ENCODE data around the gene CCDC15. TPM values are rescaled to one million over a fixed set of nuclear protein-coding genes. Genes with fewer than 3 reads are reported as not detected.

CCDC15 gene
- total RNA-seq, 1 donor from 2014 or later, result 0.25 TPM

DNA sequence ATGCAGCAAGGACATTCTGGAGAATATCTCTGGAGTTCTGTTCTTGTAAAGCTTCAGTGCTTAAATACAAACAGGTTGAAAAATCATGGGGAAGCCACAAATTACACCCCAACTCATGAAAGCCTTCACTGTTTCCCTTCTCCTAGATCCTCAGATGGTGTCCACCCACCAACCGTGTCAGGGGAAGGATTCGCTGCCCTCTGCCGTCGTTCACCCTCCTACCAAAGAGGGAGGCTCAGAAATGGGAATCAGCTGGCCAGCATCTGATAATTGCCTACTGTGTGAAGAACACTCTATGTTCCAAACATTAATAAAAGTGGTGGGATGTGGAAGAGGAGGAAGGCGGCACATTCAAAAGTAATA lies 10.8 kb upstream of the CCDC15 start:
- DNase-seq, result no peak
- intact Hi-C loops (cut with micrococcal nuclease), result no loop called here
- Histone ChIP-seq H3K27ac (replicated peaks) (no peak overlapping the region), H3K27me3 (ENCODE audit: low read depth) (no peaks in the 10 kb centered on the region), H3K36me3 (no peaks in the 10 kb centered on the region), H3K9me3 (replicated peaks) (no peaks in the 10 kb centered on the region), H3K4me3 (no peak overlapping the region), H3K4me1 (no peaks in the 10 kb centered on the region)
- TF ChIP-seq, protein P1, sequence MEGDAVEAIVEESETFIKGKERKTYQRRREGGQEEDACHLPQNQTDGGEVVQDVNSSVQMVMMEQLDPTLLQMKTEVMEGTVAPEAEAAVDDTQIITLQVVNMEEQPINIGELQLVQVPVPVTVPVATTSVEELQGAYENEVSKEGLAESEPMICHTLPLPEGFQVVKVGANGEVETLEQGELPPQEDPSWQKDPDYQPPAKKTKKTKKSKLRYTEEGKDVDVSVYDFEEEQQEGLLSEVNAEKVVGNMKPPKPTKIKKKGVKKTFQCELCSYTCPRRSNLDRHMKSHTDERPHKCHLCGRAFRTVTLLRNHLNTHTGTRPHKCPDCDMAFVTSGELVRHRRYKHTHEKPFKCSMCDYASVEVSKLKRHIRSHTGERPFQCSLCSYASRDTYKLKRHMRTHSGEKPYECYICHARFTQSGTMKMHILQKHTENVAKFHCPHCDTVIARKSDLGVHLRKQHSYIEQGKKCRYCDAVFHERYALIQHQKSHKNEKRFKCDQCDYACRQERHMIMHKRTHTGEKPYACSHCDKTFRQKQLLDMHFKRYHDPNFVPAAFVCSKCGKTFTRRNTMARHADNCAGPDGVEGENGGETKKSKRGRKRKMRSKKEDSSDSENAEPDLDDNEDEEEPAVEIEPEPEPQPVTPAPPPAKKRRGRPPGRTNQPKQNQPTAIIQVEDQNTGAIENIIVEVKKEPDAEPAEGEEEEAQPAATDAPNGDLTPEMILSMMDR (IDR thresholded peaks at IDR 0.05; ENCODE audit: borderline replicate concordance), result no peak

DNA sequence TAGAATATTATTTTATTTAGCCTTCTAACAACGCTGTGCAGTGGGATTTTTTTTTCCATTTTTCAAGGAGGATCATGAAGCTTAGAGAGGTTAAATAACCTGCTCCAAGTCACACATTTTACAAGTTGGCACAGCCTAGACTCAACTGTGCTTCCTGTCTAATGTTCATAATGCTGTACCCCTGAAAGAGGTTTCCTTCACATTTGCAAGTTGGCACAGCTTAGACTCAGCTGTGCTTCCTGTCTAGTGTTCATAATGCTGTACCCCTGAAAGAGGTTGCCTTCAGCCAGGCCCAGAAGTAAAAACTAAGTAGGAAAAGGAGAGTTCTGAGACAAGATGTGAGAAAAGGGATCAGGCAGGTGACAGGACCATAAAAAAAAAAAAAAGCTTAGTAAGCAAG lies 10.3 kb upstream of the CCDC15 start:
- intact Hi-C loops (cut with micrococcal nuclease), result no loop called here
- no peak overlapping the region for H3K27ac ChIP-seq (replicated peaks)
- H3K36me3 ChIP-seq, result no peaks in the 10 kb centered on the region
- H3K4me3 ChIP-seq, result no peak overlapping the region
- H3K27me3 ChIP-seq (ENCODE audit: low read depth), result no peaks in the 10 kb centered on the region
- TF ChIP-seq, protein P1 (IDR thresholded peaks at IDR 0.05; ENCODE audit: borderline replicate concordance), result no peak
- DNase-seq, result no peak
- H3K9me3 ChIP-seq (replicated peaks), result peaks cover 4% of the 10 kb centered on the region
- H3K4me1 ChIP-seq, result no peaks in the 10 kb centered on the region

- Histone ChIP-seq H3K4me3 (no peak overlapping the region), H3K27ac (replicated peaks) (no peak overlapping the region), H3K4me1 (no peaks in the 10 kb centered on the region), H3K9me3 (replicated peaks) (peaks cover 10% of the 10 kb centered on the region), H3K36me3 (no peaks in the 10 kb centered on the region), H3K27me3 (ENCODE audit: low read depth) (no peaks in the 10 kb centered on the region)
- TF ChIP-seq, protein P1 (IDR thresholded peaks at IDR 0.05; ENCODE audit: borderline replicate concordance), result no peak
- intact Hi-C loops (cut with micrococcal nuclease), result no loop called here
- no peak for DNase-seq
Observed at GRCh38 chr11:124944565-124944964, 9.4 kb upstream of the CCDC15 start.

- intact Hi-C loops (cut with micrococcal nuclease), result no loop called here
- no peaks in the 10 kb centered on the region for H3K4me1 ChIP-seq
- H3K4me3 ChIP-seq, result no peak overlapping the region
- peaks cover 10% of the 10 kb centered on the region for H3K9me3 ChIP-seq (replicated peaks)
- no peak for DNase-seq
- H3K36me3 ChIP-seq, result no peaks in the 10 kb centered on the region
- H3K27ac ChIP-seq (replicated peaks), result no peak overlapping the region
- H3K27me3 ChIP-seq (ENCODE audit: low read depth), result no peaks in the 10 kb centered on the region
- TF ChIP-seq, protein P1 (IDR thresholded peaks at IDR 0.05; ENCODE audit: borderline replicate concordance), result no peak
Observed at GRCh38 chr11:124945826-124946225, 8.2 kb upstream of the CCDC15 start.

DNA sequence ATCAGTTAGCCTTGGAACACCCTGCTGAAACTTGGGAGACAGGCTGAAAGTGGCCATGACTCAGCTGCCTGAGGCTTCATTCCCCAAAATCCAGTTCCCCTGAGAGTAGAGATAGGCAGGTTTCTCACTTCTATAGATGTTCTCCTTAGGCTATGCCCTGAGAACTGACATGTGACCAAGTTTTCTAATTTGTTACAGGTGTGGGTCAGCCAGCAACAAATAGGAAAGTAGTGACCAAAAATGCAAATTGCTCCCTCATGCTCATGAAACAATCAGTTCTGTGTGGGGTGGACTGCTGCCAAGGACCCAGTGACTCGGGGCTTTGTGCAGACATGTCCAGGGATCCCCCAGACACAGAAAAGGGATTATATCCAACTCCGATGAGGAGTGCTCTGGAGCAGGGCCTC lies 7.3 kb upstream of the CCDC15 start:
- Histone ChIP-seq H3K4me3 (no peak overlapping the region), H3K4me1 (no peaks in the 10 kb centered on the region), H3K36me3 (no peaks in the 10 kb centered on the region), H3K27ac (replicated peaks) (no peak overlapping the region), H3K9me3 (replicated peaks) (peaks cover 10% of the 10 kb centered on the region), H3K27me3 (ENCODE audit: low read depth) (no peaks in the 10 kb centered on the region)
- DNase-seq, result no peak
- TF ChIP-seq, protein P1 (IDR thresholded peaks at IDR 0.05; ENCODE audit: borderline replicate concordance), result no peak
- intact Hi-C loops (cut with micrococcal nuclease), result no loop called here
